SK-N-SH (cell line): Measurements from ENCODE around the gene TGFBR3L.

Experiments
- CHD2 ChIP-seq: fragments of 150-350 bp; IDR thresholded peaks from 2 replicates; pipeline ENCODE4 v1.6.1; 2018; ENCODE audit warnings: low read length; ENCODE audit not compliant: partially characterized antibody
- EP300 ChIP-seq, 2 experiments: IDR thresholded peaks; 2 replicates each; pipeline versions ENCODE4 v1.4.0 to v1.6.1; 2012; ENCODE audit warnings: borderline replicate concordance in 1 of 2, low read depth in 1 of 2, low read length in 1 of 2
- EZH2phosphoT487 ChIP-seq: fragments of 200-600 bp; sonication (generic); IDR thresholded peaks from 2 replicates; pipeline ENCODE4 v1.6.1; 2017; ENCODE audit warnings: low read depth, mixed run types, mild to moderate bottlenecking, antibody characterized with exemption, moderate library complexity, borderline replicate concordance
- MXI1 ChIP-seq: IDR thresholded peaks from 2 replicates; pipeline ENCODE4 v1.6.1; 2012; ENCODE audit warnings: mild to moderate bottlenecking, low read depth, low read length, improper control_type of control experiment
- NRF1 ChIP-seq: IDR thresholded peaks from 2 replicates; pipeline ENCODE4 v1.6.1; 2012; ENCODE audit warnings: low read depth, mild to moderate bottlenecking, low read length
- POLR2AphosphoS5 ChIP-seq: IDR thresholded peaks from 2 replicates; pipeline ENCODE4 v1.6.1; 2012; ENCODE audit warnings: low read depth, low read length
- RFX5 ChIP-seq: IDR thresholded peaks from 2 replicates; pipeline ENCODE4 v1.6.1; 2012; ENCODE audit warnings: mild to moderate bottlenecking, improper control_type of control experiment, low read length
- YY1 ChIP-seq: IDR thresholded peaks from 2 replicates; pipeline ENCODE4 v1.4.0; 2012; ENCODE audit warnings: low read depth, mild to moderate bottlenecking
- TF ChIP-seq, protein P1 (sequence below): IDR thresholded peaks from 2 replicates; pipeline ENCODE4 v1.6.1; 2012; ENCODE audit warnings: mild to moderate bottlenecking, low read depth, low read length, moderate library complexity
- TF ChIP-seq, protein P2 (sequence below): fragments of 200-600 bp; sonication (generic); IDR thresholded peaks from 2 replicates; pipeline ENCODE4 v1.6.1; 2017; ENCODE audit warnings: antibody characterized with exemption, mild to moderate bottlenecking, moderate library complexity
- TF ChIP-seq, protein P3 (sequence below): IDR thresholded peaks from 2 replicates; pipeline ENCODE4 v1.4.0; 2012; ENCODE audit warnings: low read depth
- TF ChIP-seq, protein P4 (sequence below): IDR thresholded peaks from 2 replicates; pipeline ENCODE4; 2012

DNA sequence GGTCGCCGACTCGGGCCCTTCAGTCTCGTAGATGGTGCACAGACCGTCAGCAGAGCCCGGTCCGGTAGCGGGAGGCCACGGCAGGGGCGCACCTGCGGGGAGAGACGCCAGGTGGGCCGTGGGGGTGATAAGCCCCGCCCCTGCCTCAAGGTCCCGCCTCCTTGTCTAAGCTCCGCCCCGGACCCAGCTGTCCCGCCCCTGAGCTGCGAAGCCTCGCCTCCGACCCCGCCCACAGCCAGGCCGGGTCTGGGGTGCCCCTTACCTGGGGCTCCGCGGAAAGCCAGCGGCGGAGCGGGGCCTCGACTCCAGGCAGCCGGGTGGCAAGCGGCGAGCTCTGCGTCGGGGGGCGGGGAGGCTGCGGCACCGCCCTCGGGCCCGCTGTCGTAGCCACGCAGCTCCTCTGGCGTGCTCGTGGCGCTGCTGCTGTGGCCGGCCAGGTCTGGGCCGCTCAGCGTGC is 45.1 kb upstream of the TGFBR3L start:
- TF ChIP-seq, protein P1, sequence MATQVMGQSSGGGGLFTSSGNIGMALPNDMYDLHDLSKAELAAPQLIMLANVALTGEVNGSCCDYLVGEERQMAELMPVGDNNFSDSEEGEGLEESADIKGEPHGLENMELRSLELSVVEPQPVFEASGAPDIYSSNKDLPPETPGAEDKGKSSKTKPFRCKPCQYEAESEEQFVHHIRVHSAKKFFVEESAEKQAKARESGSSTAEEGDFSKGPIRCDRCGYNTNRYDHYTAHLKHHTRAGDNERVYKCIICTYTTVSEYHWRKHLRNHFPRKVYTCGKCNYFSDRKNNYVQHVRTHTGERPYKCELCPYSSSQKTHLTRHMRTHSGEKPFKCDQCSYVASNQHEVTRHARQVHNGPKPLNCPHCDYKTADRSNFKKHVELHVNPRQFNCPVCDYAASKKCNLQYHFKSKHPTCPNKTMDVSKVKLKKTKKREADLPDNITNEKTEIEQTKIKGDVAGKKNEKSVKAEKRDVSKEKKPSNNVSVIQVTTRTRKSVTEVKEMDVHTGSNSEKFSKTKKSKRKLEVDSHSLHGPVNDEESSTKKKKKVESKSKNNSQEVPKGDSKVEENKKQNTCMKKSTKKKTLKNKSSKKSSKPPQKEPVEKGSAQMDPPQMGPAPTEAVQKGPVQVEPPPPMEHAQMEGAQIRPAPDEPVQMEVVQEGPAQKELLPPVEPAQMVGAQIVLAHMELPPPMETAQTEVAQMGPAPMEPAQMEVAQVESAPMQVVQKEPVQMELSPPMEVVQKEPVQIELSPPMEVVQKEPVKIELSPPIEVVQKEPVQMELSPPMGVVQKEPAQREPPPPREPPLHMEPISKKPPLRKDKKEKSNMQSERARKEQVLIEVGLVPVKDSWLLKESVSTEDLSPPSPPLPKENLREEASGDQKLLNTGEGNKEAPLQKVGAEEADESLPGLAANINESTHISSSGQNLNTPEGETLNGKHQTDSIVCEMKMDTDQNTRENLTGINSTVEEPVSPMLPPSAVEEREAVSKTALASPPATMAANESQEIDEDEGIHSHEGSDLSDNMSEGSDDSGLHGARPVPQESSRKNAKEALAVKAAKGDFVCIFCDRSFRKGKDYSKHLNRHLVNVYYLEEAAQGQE = no peak
- TF ChIP-seq CHD2 = no peak
- TF ChIP-seq, protein P2, sequence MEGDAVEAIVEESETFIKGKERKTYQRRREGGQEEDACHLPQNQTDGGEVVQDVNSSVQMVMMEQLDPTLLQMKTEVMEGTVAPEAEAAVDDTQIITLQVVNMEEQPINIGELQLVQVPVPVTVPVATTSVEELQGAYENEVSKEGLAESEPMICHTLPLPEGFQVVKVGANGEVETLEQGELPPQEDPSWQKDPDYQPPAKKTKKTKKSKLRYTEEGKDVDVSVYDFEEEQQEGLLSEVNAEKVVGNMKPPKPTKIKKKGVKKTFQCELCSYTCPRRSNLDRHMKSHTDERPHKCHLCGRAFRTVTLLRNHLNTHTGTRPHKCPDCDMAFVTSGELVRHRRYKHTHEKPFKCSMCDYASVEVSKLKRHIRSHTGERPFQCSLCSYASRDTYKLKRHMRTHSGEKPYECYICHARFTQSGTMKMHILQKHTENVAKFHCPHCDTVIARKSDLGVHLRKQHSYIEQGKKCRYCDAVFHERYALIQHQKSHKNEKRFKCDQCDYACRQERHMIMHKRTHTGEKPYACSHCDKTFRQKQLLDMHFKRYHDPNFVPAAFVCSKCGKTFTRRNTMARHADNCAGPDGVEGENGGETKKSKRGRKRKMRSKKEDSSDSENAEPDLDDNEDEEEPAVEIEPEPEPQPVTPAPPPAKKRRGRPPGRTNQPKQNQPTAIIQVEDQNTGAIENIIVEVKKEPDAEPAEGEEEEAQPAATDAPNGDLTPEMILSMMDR = no peak
- no peak for TF ChIP-seq EP300 (IDR thresholded peaks at IDR 0.05; ENCODE audit: borderline replicate concordance in 1 of 2, low read depth in 1 of 2, low read length in 1 of 2)
- no peak for TF ChIP-seq NRF1
- no peak for TF ChIP-seq EZH2phosphoT487
- no peak for TF ChIP-seq POLR2AphosphoS5
- TF ChIP-seq, protein P3, sequence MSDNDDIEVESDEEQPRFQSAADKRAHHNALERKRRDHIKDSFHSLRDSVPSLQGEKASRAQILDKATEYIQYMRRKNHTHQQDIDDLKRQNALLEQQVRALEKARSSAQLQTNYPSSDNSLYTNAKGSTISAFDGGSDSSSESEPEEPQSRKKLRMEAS = no peak
- no peak for TF ChIP-seq MXI1
- no peak for TF ChIP-seq RFX5
- TF ChIP-seq, protein P4, sequence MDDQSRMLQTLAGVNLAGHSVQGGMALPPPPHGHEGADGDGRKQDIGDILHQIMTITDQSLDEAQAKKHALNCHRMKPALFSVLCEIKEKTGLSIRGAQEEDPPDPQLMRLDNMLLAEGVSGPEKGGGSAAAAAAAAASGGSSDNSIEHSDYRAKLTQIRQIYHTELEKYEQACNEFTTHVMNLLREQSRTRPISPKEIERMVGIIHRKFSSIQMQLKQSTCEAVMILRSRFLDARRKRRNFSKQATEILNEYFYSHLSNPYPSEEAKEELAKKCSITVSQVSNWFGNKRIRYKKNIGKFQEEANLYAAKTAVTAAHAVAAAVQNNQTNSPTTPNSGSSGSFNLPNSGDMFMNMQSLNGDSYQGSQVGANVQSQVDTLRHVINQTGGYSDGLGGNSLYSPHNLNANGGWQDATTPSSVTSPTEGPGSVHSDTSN = no peak
- TF ChIP-seq YY1 = no peak
